ENCODE measurements around the gene PACRG.

PACRG gene

DNA sequence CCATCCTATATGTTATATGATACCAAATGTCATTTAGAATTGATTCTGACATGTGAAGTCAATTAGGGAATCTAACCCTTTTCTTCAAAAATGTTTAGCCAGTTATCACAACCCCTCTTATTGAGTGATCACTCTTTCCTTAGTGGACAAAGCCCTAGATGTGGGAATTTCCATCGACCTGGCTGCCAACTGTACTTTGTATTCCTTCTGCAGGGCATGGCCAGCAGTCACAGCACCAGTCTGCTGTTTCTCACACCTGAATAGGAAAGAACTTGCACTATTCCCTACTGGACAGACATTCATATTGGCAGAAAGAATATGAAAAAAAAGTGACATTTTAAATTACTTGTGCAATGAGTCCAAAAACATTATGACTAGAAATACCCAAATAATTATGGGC is 271.0 kb downstream of the PACRG start:
- DNase-seq (ENCODE audit: low read depth) = no peak

DNA sequence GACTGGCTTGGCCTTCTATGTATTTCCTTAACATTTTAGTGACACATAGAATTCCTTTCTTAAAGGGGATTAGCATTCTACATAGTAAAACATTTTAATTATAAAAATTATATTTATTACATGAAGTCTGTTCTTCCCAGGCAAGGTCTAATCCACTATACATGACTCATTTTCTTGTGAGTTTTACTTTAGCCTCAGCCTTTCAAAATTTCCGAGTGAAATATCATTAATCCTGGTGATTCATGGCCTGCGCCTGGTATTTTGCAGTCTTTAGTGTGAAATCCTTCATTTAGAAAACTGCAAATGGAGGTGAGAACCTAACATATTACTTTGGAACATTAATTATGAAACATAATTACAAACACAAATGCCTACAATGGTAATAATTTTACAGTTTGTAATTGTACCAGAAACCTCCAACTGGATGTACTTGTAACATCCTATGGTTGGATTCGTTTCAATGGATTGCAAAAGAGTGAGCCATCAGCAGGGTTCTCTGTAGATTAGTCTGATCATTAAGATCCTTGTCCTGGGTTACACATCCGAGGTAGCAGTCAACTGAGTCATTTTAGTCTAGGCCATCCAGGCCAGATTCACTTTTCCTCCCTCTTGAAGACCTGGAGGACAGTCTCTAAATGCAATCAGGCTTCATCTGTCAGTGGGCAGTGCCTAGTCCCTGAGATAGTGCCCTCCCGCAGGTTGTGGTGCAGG is 272.0 kb downstream of the PACRG start:
- H3K4me3 ChIP-seq (ENCODE audit: control insufficient read depth, low read depth, low read length) = no peak overlapping the region
- TF ChIP-seq, protein P1, sequence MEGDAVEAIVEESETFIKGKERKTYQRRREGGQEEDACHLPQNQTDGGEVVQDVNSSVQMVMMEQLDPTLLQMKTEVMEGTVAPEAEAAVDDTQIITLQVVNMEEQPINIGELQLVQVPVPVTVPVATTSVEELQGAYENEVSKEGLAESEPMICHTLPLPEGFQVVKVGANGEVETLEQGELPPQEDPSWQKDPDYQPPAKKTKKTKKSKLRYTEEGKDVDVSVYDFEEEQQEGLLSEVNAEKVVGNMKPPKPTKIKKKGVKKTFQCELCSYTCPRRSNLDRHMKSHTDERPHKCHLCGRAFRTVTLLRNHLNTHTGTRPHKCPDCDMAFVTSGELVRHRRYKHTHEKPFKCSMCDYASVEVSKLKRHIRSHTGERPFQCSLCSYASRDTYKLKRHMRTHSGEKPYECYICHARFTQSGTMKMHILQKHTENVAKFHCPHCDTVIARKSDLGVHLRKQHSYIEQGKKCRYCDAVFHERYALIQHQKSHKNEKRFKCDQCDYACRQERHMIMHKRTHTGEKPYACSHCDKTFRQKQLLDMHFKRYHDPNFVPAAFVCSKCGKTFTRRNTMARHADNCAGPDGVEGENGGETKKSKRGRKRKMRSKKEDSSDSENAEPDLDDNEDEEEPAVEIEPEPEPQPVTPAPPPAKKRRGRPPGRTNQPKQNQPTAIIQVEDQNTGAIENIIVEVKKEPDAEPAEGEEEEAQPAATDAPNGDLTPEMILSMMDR (IDR thresholded peaks at IDR 0.05; ENCODE audit: control insufficient read depth, insufficient read depth, low read depth, low read length, missing control alignments) = no peak
- DNase-seq (ENCODE audit: low read depth) = peak; percentile 61

More for the DNA sequence above, 271.0 kb downstream of the PACRG start:
- TF ChIP-seq, protein P1 (IDR thresholded peaks at IDR 0.05; ENCODE audit: control insufficient read depth, insufficient read depth, low read depth, low read length, missing control alignments) = no peak
- H3K4me3 ChIP-seq (ENCODE audit: control insufficient read depth, low read depth, low read length) = no peak overlapping the region

DNA sequence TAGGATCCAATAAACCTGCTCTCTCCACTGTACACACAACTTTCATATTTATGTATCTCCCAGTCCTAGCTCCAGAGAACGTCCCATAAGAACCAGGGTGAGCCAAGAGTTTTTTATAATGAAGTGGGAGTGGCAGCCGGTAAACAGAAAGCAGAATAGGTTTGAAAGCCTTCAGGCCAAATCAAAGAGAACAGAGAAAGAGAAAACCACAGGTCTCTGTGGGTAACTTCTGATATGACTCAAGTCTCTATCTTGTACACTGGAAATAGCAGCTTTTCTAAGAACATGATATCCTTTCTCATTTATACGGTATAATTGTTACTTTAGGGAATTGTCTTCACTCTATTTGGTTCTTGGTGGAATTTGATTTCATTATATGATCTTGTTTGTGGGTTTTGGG is 273.6 kb downstream of the PACRG start:
- TF ChIP-seq, protein P1 (IDR thresholded peaks at IDR 0.05; ENCODE audit: control insufficient read depth, insufficient read depth, low read depth, low read length, missing control alignments) = no peak
- no peak overlapping the region for H3K4me3 ChIP-seq (ENCODE audit: control insufficient read depth, low read depth, low read length)
- no peak for DNase-seq (ENCODE audit: low read depth)

DNA sequence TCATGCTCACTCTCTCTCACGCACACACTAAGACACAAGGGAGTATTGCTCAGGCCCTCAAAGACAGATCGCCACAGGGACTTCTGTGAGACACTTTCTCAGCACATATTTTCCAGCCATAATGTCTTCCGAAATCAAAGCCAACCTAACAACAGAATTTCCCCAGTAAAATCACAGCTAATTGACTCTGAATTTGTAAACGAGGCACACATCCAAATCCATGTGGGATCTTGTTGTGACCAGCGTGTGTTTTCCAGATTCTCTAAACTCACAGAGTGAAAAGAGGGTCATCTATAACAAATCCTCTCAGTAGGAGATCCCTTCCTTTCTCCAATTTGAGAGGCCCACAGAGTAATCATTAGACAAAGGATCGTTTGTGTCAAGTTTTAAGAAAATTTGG is 280.4 kb downstream of the PACRG start:
- DNase-seq (ENCODE audit: low read depth) = no peak
- TF ChIP-seq, protein P1 (IDR thresholded peaks at IDR 0.05; ENCODE audit: control insufficient read depth, insufficient read depth, low read depth, low read length, missing control alignments) = no peak

DNA sequence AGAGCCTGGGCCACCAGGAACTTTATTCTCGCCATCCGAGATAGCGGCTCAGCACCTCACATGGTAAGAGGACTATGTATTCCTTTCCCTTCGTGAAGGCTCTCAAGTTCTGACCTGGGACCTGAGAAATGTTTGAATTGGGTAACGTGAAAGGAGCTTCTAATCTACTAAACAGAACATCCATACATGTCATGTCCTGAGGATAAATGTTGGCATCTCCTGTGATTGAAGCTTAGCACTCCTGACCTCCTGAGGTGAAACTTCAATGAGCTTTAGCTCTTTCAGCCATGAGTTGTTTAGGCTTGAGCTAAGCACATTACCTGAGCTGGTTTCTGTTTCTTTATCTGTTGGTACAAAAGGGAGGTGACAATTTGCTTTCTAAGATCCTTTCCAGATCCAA is 280.9 kb downstream of the PACRG start:
- H3K4me3 ChIP-seq (ENCODE audit: control insufficient read depth, low read depth, low read length) = no peak overlapping the region
- TF ChIP-seq, protein P1 (IDR thresholded peaks at IDR 0.05; ENCODE audit: control insufficient read depth, insufficient read depth, low read depth, low read length, missing control alignments) = no peak
- DNase-seq (ENCODE audit: low read depth) = no peak

More for the DNA sequence above, 280.4 kb downstream of the PACRG start:
- no peak overlapping the region for H3K4me3 ChIP-seq (ENCODE audit: control insufficient read depth, low read depth, low read length)

DNA sequence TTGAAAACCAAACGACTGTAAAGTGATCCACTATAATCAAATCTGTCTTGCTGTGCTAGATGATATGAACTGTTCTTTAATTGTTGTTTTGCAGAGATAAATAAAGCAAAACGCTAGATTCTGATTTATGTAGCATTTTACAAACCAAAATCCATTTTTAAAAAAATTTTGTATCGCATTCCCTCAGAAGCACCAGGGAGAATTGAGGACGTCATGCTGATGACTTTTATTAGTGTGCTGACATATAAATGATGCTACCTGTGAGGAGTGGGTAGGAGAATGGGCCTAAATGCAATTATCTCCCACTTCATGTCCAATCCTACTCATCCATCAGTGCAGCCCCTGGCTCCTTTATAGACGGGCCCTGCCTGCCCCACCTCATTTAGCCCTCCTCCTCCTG is 282.4 kb downstream of the PACRG start:
- no peak for DNase-seq (ENCODE audit: low read depth)
- H3K4me3 ChIP-seq (ENCODE audit: control insufficient read depth, low read depth, low read length) = no peak overlapping the region
- TF ChIP-seq, protein P1 (IDR thresholded peaks at IDR 0.05; ENCODE audit: control insufficient read depth, insufficient read depth, low read depth, low read length, missing control alignments) = no peak
